NB4 (cell line): ENCODE measurements around the gene SLC49A4.

Source experiments
- POLR2A ChIP-seq: IDR thresholded peaks from 2 replicates; pipeline ENCODE4 v1.6.1; 2011; ENCODE audit warnings: mild to moderate bottlenecking; ENCODE audit not compliant: insufficient read length; ENCODE audit errors: extremely low read depth
- TF ChIP-seq, protein P1 (sequence below): IDR thresholded peaks from one replicate; pipeline ENCODE4 v1.5.1; 2012; ENCODE audit warnings: low read depth, low read length

- TF ChIP-seq, protein P1, sequence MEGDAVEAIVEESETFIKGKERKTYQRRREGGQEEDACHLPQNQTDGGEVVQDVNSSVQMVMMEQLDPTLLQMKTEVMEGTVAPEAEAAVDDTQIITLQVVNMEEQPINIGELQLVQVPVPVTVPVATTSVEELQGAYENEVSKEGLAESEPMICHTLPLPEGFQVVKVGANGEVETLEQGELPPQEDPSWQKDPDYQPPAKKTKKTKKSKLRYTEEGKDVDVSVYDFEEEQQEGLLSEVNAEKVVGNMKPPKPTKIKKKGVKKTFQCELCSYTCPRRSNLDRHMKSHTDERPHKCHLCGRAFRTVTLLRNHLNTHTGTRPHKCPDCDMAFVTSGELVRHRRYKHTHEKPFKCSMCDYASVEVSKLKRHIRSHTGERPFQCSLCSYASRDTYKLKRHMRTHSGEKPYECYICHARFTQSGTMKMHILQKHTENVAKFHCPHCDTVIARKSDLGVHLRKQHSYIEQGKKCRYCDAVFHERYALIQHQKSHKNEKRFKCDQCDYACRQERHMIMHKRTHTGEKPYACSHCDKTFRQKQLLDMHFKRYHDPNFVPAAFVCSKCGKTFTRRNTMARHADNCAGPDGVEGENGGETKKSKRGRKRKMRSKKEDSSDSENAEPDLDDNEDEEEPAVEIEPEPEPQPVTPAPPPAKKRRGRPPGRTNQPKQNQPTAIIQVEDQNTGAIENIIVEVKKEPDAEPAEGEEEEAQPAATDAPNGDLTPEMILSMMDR: no peak
- no peak for TF ChIP-seq POLR2A
Observed at GRCh38 chr3:122920986-122921385, 126.1 kb downstream of the SLC49A4 start.
